ENCODE measurements around the gene CHID1.

Gene CHID1

GRCh38 chr11:854601-855329 is 55.8 kb downstream of the CHID1 start:
- H3K27me3 ChIP-seq (ENCODE audit: insufficient read depth, low read length) = peaks cover 10% of the 10 kb centered on the region
- 89% methylated on average over 20 of the region's 20 CpGs for WGBS
- H3K27ac ChIP-seq (ENCODE audit: low read depth, low read length) = no peak overlapping the region
- H3K36me3 ChIP-seq (ENCODE audit: insufficient read depth, low read length) = no peaks in the 10 kb centered on the region
- H3K4me3 ChIP-seq (ENCODE audit: low read length) = no peak overlapping the region
- H3K9me3 ChIP-seq (ENCODE audit: insufficient read depth, low read depth, low read length) = no peaks in the 10 kb centered on the region
- no peak overlapping the region; the same call in 1 of the 2 replicates for H3K9ac ChIP-seq (ENCODE audit: low read depth, low read length)
- peaks cover 10% of the 10 kb centered on the region; the same call in 1 of the 2 replicates for H3K4me1 ChIP-seq (ENCODE audit: insufficient read depth, low read length)

- peaks cover 14% of the 10 kb centered on the region; the same call in 1 of the 2 replicates for H3K4me1 ChIP-seq (ENCODE audit: insufficient read depth, low read length)
- no peaks in the 10 kb centered on the region for H3K36me3 ChIP-seq (ENCODE audit: insufficient read depth, low read length)
- H3K27ac ChIP-seq (ENCODE audit: low read depth, low read length) = no peak overlapping the region
- H3K9ac ChIP-seq (ENCODE audit: low read depth, low read length) = no peak overlapping the region
- peaks cover 15% of the 10 kb centered on the region for H3K27me3 ChIP-seq (ENCODE audit: insufficient read depth, low read length)
- 87% methylated on average over 27 of the region's 27 CpGs for whole genome bisulfite sequencing
- no peaks in the 10 kb centered on the region for H3K9me3 ChIP-seq (ENCODE audit: insufficient read depth, low read depth, low read length)
- H3K4me3 ChIP-seq (ENCODE audit: low read length) = no peak overlapping the region
These were observed 56.7 kb downstream of the CHID1 start for GRCh38 chr11:853682-854448.

- 89% methylated on average over 14 of the region's 15 CpGs for WGBS
These were observed 57.8 kb downstream of the CHID1 start for GRCh38 chr11:852762-853161.

GRCh38 chr11:850775-851763 is 59.5 kb downstream of the CHID1 start:
- Histone ChIP-seq H3K36me3 (ENCODE audit: insufficient read depth, low read length) (no peaks in the 10 kb centered on the region), H3K27ac (ENCODE audit: low read depth, low read length) (no peak overlapping the region)
- WGBS = 17% methylated on average over 27 of the region's 28 CpGs

More at GRCh38 chr11:852762-853161, 57.8 kb downstream of the CHID1 start:
- H3K9ac ChIP-seq (ENCODE audit: low read depth, low read length) = no peak overlapping the region
- peaks cover 17% of the 10 kb centered on the region; the same call in 1 of the 2 replicates for H3K4me1 ChIP-seq (ENCODE audit: insufficient read depth, low read length)
- H3K27ac ChIP-seq (ENCODE audit: low read depth, low read length) = no peak overlapping the region
- H3K36me3 ChIP-seq (ENCODE audit: insufficient read depth, low read length) = no peaks in the 10 kb centered on the region
- H3K27me3 ChIP-seq (ENCODE audit: insufficient read depth, low read length) = peaks cover 20% of the 10 kb centered on the region
- no peaks in the 10 kb centered on the region for H3K9me3 ChIP-seq (ENCODE audit: insufficient read depth, low read depth, low read length)
- H3K4me3 ChIP-seq (ENCODE audit: low read length) = no peak overlapping the region

GRCh38 chr11:849951-850774 is 60.4 kb downstream of the CHID1 start:
- H3K4me1 ChIP-seq (ENCODE audit: insufficient read depth, low read length) = peaks cover 22% of the 10 kb centered on the region
- no peaks in the 10 kb centered on the region for H3K9me3 ChIP-seq (ENCODE audit: insufficient read depth, low read depth, low read length)
- peak overlapping the region; percentile 55; the same call in 1 of the 2 replicates for H3K9ac ChIP-seq (ENCODE audit: low read depth, low read length)
- peak overlapping the region; percentile 67 for H3K4me3 ChIP-seq (ENCODE audit: low read length)
- no peaks in the 10 kb centered on the region for H3K36me3 ChIP-seq (ENCODE audit: insufficient read depth, low read length)
- peaks cover 20% of the 10 kb centered on the region for H3K27me3 ChIP-seq (ENCODE audit: insufficient read depth, low read length)
- H3K27ac ChIP-seq (ENCODE audit: low read depth, low read length) = no peak overlapping the region
- 1% methylated on average over 97 of the region's 97 CpGs for WGBS

More at GRCh38 chr11:850775-851763, 59.5 kb downstream of the CHID1 start:
- H3K4me1 ChIP-seq (ENCODE audit: insufficient read depth, low read length) = peaks cover 14% of the 10 kb centered on the region; the same call in 1 of the 2 replicates
- H3K4me3 ChIP-seq (ENCODE audit: low read length) = peak overlapping the region; percentile 67
- peaks cover 20% of the 10 kb centered on the region for H3K27me3 ChIP-seq (ENCODE audit: insufficient read depth, low read length)
- H3K9ac ChIP-seq (ENCODE audit: low read depth, low read length) = 0 out of 2 replicates have a peak overlapping the region, but pooled peaks have one; percentile 24
- no peaks in the 10 kb centered on the region for H3K9me3 ChIP-seq (ENCODE audit: insufficient read depth, low read depth, low read length)

GRCh38 chr11:849104-849824 is 61.3 kb downstream of the CHID1 start:
- no peaks in the 10 kb centered on the region for H3K36me3 ChIP-seq (ENCODE audit: insufficient read depth, low read length)
- peaks cover 26% of the 10 kb centered on the region for H3K4me1 ChIP-seq (ENCODE audit: insufficient read depth, low read length)
- H3K27me3 ChIP-seq (ENCODE audit: insufficient read depth, low read length) = peaks cover 20% of the 10 kb centered on the region
- H3K4me3 ChIP-seq (ENCODE audit: low read length) = peak overlapping the region; percentile 67
- H3K27ac ChIP-seq (ENCODE audit: low read depth, low read length) = no peak overlapping the region
- H3K9me3 ChIP-seq (ENCODE audit: insufficient read depth, low read depth, low read length) = no peaks in the 10 kb centered on the region
- 2% methylated on average over 71 of the region's 71 CpGs for WGBS
- no peak overlapping the region for H3K9ac ChIP-seq (ENCODE audit: low read depth, low read length)

- H3K27ac ChIP-seq (ENCODE audit: low read depth, low read length) = no peak overlapping the region
- H3K27me3 ChIP-seq (ENCODE audit: insufficient read depth, low read length) = peaks cover 20% of the 10 kb centered on the region
- H3K9me3 ChIP-seq (ENCODE audit: insufficient read depth, low read depth, low read length) = no peaks in the 10 kb centered on the region
- 19% methylated on average over 14 of the region's 14 CpGs for WGBS
- H3K4me3 ChIP-seq (ENCODE audit: low read length) = peak overlapping the region; percentile 56; the same call in 1 of the 2 replicates
- H3K36me3 ChIP-seq (ENCODE audit: insufficient read depth, low read length) = no peaks in the 10 kb centered on the region
- H3K4me1 ChIP-seq (ENCODE audit: insufficient read depth, low read length) = peaks cover 26% of the 10 kb centered on the region
- no peak overlapping the region for H3K9ac ChIP-seq (ENCODE audit: low read depth, low read length)
These were observed 62.2 kb downstream of the CHID1 start for GRCh38 chr11:848380-848931.

GRCh38 chr11:847876-848275 is 62.7 kb downstream of the CHID1 start:
- H3K9me3 ChIP-seq (ENCODE audit: insufficient read depth, low read depth, low read length) = no peaks in the 10 kb centered on the region
- H3K27me3 ChIP-seq (ENCODE audit: insufficient read depth, low read length) = peaks cover 20% of the 10 kb centered on the region
- H3K36me3 ChIP-seq (ENCODE audit: insufficient read depth, low read length) = no peaks in the 10 kb centered on the region
- WGBS = 91% methylated on average over 18 of the region's 18 CpGs
- H3K9ac ChIP-seq (ENCODE audit: low read depth, low read length) = no peak overlapping the region
- H3K4me1 ChIP-seq (ENCODE audit: insufficient read depth, low read length) = peaks cover 26% of the 10 kb centered on the region
- H3K27ac ChIP-seq (ENCODE audit: low read depth, low read length) = no peak overlapping the region
- no peak overlapping the region for H3K4me3 ChIP-seq (ENCODE audit: low read length)

GRCh38 chr11:846496-847098 is 64.0 kb downstream of the CHID1 start:
- 90% methylated on average over 11 of the region's 11 CpGs for WGBS
- Histone ChIP-seq H3K27ac (ENCODE audit: low read depth, low read length) (no peak overlapping the region), H3K9ac (ENCODE audit: low read depth, low read length) (no peak overlapping the region), H3K27me3 (ENCODE audit: insufficient read depth, low read length) (peaks cover 20% of the 10 kb centered on the region), H3K36me3 (ENCODE audit: insufficient read depth, low read length) (no peaks in the 10 kb centered on the region), H3K9me3 (ENCODE audit: insufficient read depth, low read depth, low read length) (no peaks in the 10 kb centered on the region), H3K4me3 (ENCODE audit: low read length) (no peak overlapping the region), H3K4me1 (ENCODE audit: insufficient read depth, low read length) (peaks cover 26% of the 10 kb centered on the region)

Data from HUES64 (cell line).